Endothelial cell of umbilical vein (primary cell): ENCODE measurements around the gene CROCC. TPM values are rescaled to one million over a fixed set of nuclear protein-coding genes. Genes with fewer than 3 reads are reported as not detected.

ENCODE experiments used
- BruUV-seq: library from RNA; stranded (reverse); fragments of 400-500 nt; replicated peaks from 2 replicates; lab custom pipeline; 2021; lab: Mats Ljungman, UMichigan
- CTCF ChIA-PET: fragments of 300-600, 350-600 bp; sonication (Branson Sonifier 250); formaldehyde crosslinking; loops from one replicate; lab custom pipeline; 2021; ENCODE audit warnings: antibody characterized with exemption, inconsistent platforms; lab: Charles Lee
- POLR2A ChIA-PET: fragments of 300-600, 350-600 bp; sonication (Branson Sonifier 250); formaldehyde crosslinking; loops from one replicate; lab custom pipeline; 2021; ENCODE audit warnings: antibody characterized with exemption, inconsistent platforms; lab: Charles Lee
- DNase-seq: peaks from one replicate; pipeline ENCODE4 v3.0.0-alpha.2; 2011; ENCODE audit warnings: low read depth, low spot score
- FAIRE-seq: peaks from 2 replicates; lab custom pipeline; 2011; peaks lifted over from hg19 to GRCh38; lab: Jason Lieb, UNC
- H2AFZ ChIP-seq: 2 replicates; pipeline ENCODE4 v1.6.0; 2012; ENCODE audit warnings: low read depth, low read length, control low read depth, inconsistent platforms
- H3K27ac ChIP-seq: 2 replicates; pipeline ENCODE4 v1.5.1; 2011; ENCODE audit warnings: low read depth, mild to moderate bottlenecking, control low read depth, low read length, moderate library complexity; ENCODE audit not compliant: insufficient read depth
- H3K27me3 ChIP-seq, 2 experiments: 2 replicates each; pipeline versions ENCODE4 v1.6.0 to v1.6.1; 2011; ENCODE audit warnings: low read length in 2 of 2, mixed read lengths in 1 of 2; ENCODE audit not compliant: control insufficient read depth in 2 of 2, insufficient read depth in 2 of 2
- H3K36me3 ChIP-seq, 2 experiments: 2 replicates in 1 of 2; 3 replicates in 1 of 2; pipeline ENCODE4 v1.5.1; 2011; ENCODE audit warnings: low read length in 2 of 2, mild to moderate bottlenecking in 1 of 2, moderate library complexity in 1 of 2; ENCODE audit not compliant: control insufficient read depth in 2 of 2, insufficient read depth in 2 of 2; ENCODE audit errors: extremely low read depth in 1 of 2
- H3K4me1 ChIP-seq: 3 replicates; pipeline ENCODE4 v1.5.1; 2011; ENCODE audit warnings: mild to moderate bottlenecking, low read length; ENCODE audit not compliant: control insufficient read depth, insufficient read depth; ENCODE audit errors: extremely low read depth
- H3K4me2 ChIP-seq: 2 replicates; pipeline ENCODE4 v1.6.1; 2011; ENCODE audit warnings: low read length, control low read depth, mixed read lengths; ENCODE audit not compliant: insufficient read depth
- H3K4me3 ChIP-seq, 3 experiments: fragments of 200-600 bp in 1 of 3; sonication (generic), shearing (Covaris generic) in 1 of 3; replicated peaks in 1 of 3; 2 replicates each; pipeline ENCODE4 v1.5.1; 2011 to 2016; ENCODE audit warnings: control low read depth in 3 of 3, low read length in 3 of 3, mild to moderate bottlenecking in 2 of 3, inconsistent platforms in 1 of 3, low read depth in 1 of 3, moderate library complexity in 1 of 3; ENCODE audit not compliant: insufficient read depth in 1 of 3
- H3K79me2 ChIP-seq: 2 replicates; pipeline ENCODE4 v1.6.0; 2012; ENCODE audit warnings: low read length, inconsistent platforms; ENCODE audit not compliant: control insufficient read depth, insufficient read depth
- H3K9ac ChIP-seq: replicated peaks from 2 replicates; pipeline ENCODE3; 2011; ENCODE audit warnings: low read length, control low read depth; ENCODE audit not compliant: insufficient read depth; ENCODE audit errors: extremely low read depth
- H3K9me1 ChIP-seq: replicated peaks from 3 replicates; pipeline ENCODE4 v1.6.0; 2011; ENCODE audit warnings: mild to moderate bottlenecking, low read length; ENCODE audit not compliant: control insufficient read depth, insufficient read depth; ENCODE audit errors: extremely low read depth
- H3K9me3 ChIP-seq: replicated peaks from 2 replicates; pipeline ENCODE4 v1.5.1; 2012; ENCODE audit warnings: low read length, inconsistent platforms; ENCODE audit not compliant: control insufficient read depth, insufficient read depth
- H4K20me1 ChIP-seq: replicated peaks from 2 replicates; pipeline ENCODE3; 2011; ENCODE audit warnings: mild to moderate bottlenecking, low read length; ENCODE audit not compliant: control insufficient read depth, insufficient read depth; ENCODE audit errors: extremely low read depth
- EZH2 ChIP-seq: IDR thresholded peaks from 2 replicates; pipeline ENCODE4 v1.6.1; 2012; ENCODE audit warnings: borderline replicate concordance, low read depth, mild to moderate bottlenecking, moderate library complexity, low read length, inconsistent platforms; ENCODE audit not compliant: severe bottlenecking
- FOS ChIP-seq: IDR thresholded peaks from 2 replicates; pipeline ENCODE4 v1.6.1; 2011; ENCODE audit warnings: mild to moderate bottlenecking, low read length, moderate library complexity, borderline replicate concordance; ENCODE audit not compliant: insufficient read depth
- GATA2 ChIP-seq: IDR thresholded peaks from 2 replicates; pipeline ENCODE4 v1.7.0; 2011; ENCODE audit warnings: low read depth, mild to moderate bottlenecking, moderate library complexity, mixed read lengths, low read length; ENCODE audit not compliant: insufficient read length, insufficient read depth
- JUN ChIP-seq: IDR thresholded peaks from 2 replicates; pipeline ENCODE4 v1.6.1; 2011; ENCODE audit warnings: borderline replicate concordance, low read depth; ENCODE audit not compliant: insufficient read length, insufficient read depth
- MYC ChIP-seq: IDR thresholded peaks from one replicate; pipeline ENCODE4 v1.6.1; 2011; ENCODE audit warnings: mild to moderate bottlenecking, low read depth, low read length
- POLR2A ChIP-seq: IDR thresholded peaks from 2 replicates; pipeline ENCODE4 v1.6.1; 2012; ENCODE audit warnings: low read depth, mild to moderate bottlenecking, control low read depth, low read length
- POLR2AphosphoS5 ChIP-seq: IDR thresholded peaks from 2 replicates; pipeline ENCODE4 v1.6.1; 2012; ENCODE audit warnings: low read depth, mild to moderate bottlenecking, control low read depth, low read length, moderate library complexity; ENCODE audit not compliant: insufficient read depth
- dilution Hi-C: fragments of 300-500 bp; cut with MboI; formaldehyde crosslinking; loops from one replicate; pipeline ENCODE4 v1.15.0; 2019; ENCODE audit warnings: low sequenced_read_pairs; ENCODE audit not compliant: extremely low pct_ligation_motif_present
- intact Hi-C: fragments of 100-400 bp; cut with micrococcal nuclease; formaldehyde crosslinking; loops from one replicate; pipeline ENCODE4 v1.10.0; 2022
- polyA plus RNA-seq, 4 experiments: library from polyadenylated mRNA; depleted of rRNA in 3 of 4; stranded (reverse) in 3 of 4; unstranded in 1 of 4; fragments of >200 nt; gene quantifications; 2 replicates each; pipeline versions ENCODE4 v1.2.1 to v1.2.3, GENCODE V29; 2011 to 2012; ENCODE audit warnings: missing spikeins in 1 of 4
- total RNA-seq: library from RNA; stranded (reverse); gene quantifications from 2 replicates; pipeline ENCODE4 v1.2.3, GENCODE V29; 2021
- TF ChIP-seq, protein P1 (sequence below): IDR thresholded peaks from 2 replicates; pipeline ENCODE4 v1.6.1; 2011; ENCODE audit not compliant: insufficient read depth, insufficient read length
- TF ChIP-seq, protein P2 (sequence below), 2 donors: IDR thresholded peaks; 1 replicate in 1 of 2; 2 replicates in 1 of 2; pipeline ENCODE4 v1.5.1; 2011; ENCODE audit warnings: low read length in 2 of 2, mild to moderate bottlenecking in 2 of 2, moderate library complexity in 2 of 2, control low read depth in 1 of 2, inconsistent platforms in 1 of 2, low read depth in 1 of 2; ENCODE audit not compliant: insufficient read depth in 1 of 2; ENCODE audit errors: extremely low read depth in 1 of 2

CROCC gene
- total and polyA plus RNA-seq, 2 donors (not counting 3 experiments of a cell fraction or from before 2014, with no cell fraction given): 18.3 to 35.5 TPM

DNA sequence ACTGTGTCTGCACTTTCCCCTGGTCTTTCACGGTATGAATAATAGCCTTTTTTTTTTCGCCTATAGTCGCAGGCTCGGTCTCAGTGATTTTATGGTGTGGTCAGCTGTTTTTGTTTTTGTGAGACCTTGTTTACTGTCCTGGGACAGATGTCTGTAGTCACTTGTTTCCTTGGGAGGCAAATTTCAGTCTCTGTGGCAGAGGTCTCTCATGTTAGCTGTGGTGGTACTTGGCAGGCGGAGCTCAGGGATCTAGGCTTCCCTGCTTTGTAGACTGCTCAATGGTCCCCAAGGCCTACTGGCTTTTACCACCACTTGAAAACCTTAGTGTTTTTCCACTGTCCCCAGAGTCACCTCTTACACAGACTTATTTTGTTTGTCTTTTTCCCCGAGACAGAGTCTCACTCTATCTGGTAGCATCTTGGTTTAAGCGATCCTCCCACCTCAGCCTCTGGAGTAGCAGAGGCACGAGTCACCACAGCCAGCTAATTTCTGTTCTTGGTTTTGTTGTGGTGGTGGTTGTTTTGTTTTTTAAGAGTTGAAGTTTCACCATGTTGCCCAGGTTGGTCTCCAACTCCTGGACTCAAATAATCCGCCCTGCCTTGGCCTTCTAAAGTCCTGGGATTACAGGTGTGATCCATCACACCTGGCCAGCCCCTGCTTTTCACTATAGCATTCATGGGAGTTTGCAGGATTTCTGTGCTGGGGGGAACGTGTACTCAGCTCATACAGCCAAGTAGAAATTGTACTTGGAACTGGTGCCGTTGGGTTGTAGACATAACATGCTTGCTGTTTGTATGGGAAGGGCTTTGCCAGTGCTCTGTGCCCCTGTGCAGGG lies 15.6 kb upstream of the CROCC start:
- FAIRE-seq (no peak), DNase-seq (no peak)
- no peak overlapping the region for H3K4me3 ChIP-seq
- H3K9ac ChIP-seq: no peak overlapping the region
- intact Hi-C loops (loop anchor here (2.0 kb wide), 2 partner anchors 391 to 533 kb away; partner anchors contain the start of genes RCC2 and RNU1-1), dilution Hi-C loops (no loop called here)
- H3K9me3 ChIP-seq: no peaks in the 10 kb centered on the region
- no peaks in the 10 kb centered on the region for H3K9me1 ChIP-seq
- H2AFZ ChIP-seq: no peak overlapping the region
- ChIA-PET POLR2A (interaction anchor here (1.1 to 1.3 kb wide), 2 partner anchors 9 to 72 kb away, joined by 4 to 12 read pairs; no protein-coding TSS in a partner anchor), CTCF (interaction anchor here (1.2 kb wide), 1 partner anchor 285 kb away, joined by 4 read pairs; no protein-coding TSS in a partner anchor)
- no peak overlapping the region for H3K4me2 ChIP-seq
- TF ChIP-seq, protein P1, sequence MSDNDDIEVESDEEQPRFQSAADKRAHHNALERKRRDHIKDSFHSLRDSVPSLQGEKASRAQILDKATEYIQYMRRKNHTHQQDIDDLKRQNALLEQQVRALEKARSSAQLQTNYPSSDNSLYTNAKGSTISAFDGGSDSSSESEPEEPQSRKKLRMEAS: no peak
- TF ChIP-seq GATA2: no peak
- TF ChIP-seq MYC: no peak
- TF ChIP-seq POLR2A: no peak
- TF ChIP-seq FOS: no peak
- no peak for TF ChIP-seq POLR2AphosphoS5
- no peak for TF ChIP-seq EZH2
- TF ChIP-seq JUN: no peak
- TF ChIP-seq, protein P2, sequence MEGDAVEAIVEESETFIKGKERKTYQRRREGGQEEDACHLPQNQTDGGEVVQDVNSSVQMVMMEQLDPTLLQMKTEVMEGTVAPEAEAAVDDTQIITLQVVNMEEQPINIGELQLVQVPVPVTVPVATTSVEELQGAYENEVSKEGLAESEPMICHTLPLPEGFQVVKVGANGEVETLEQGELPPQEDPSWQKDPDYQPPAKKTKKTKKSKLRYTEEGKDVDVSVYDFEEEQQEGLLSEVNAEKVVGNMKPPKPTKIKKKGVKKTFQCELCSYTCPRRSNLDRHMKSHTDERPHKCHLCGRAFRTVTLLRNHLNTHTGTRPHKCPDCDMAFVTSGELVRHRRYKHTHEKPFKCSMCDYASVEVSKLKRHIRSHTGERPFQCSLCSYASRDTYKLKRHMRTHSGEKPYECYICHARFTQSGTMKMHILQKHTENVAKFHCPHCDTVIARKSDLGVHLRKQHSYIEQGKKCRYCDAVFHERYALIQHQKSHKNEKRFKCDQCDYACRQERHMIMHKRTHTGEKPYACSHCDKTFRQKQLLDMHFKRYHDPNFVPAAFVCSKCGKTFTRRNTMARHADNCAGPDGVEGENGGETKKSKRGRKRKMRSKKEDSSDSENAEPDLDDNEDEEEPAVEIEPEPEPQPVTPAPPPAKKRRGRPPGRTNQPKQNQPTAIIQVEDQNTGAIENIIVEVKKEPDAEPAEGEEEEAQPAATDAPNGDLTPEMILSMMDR (IDR thresholded peaks at IDR 0.05; ENCODE audit: extremely low read depth in 1 of 2, insufficient read depth in 1 of 2, low read depth in 1 of 2, low read length in 2 of 2): no peak
- H3K27ac ChIP-seq: peak overlapping the region; percentile 1
- H3K27me3 ChIP-seq: no peaks in the 10 kb centered on the region
- no peaks in the 10 kb centered on the region for H3K79me2 ChIP-seq
- peaks cover 19% of the 10 kb centered on the region for H3K4me1 ChIP-seq
- no TSS peak for BruUV-seq
- H4K20me1 ChIP-seq: no peaks in the 10 kb centered on the region
- H3K36me3 ChIP-seq: no peaks in the 10 kb centered on the region
